CD4-positive, alpha-beta T cell treated with Interferon gamma for 1 hour (primary cell): ENCODE results near the gene ZFAND6.
"Not testable (repeated sequence)": the region's sequence is repeated elsewhere in the genome, so short reads cannot be mapped to it uniquely, and the experiment has no call there.

ENCODE experiments used
- DNase-seq: peaks from one replicate; pipeline ENCODE4 v3.0.0-alpha.2; 2020

ZFAND6 gene

GRCh38 chr15:80058851-80059785 lies at the start of gene ZFAND6:
Gene ZFAND6 (plus strand): TSS chr15:80059676. CDS start chr15:80120345, 60,669 bp downstream.
- peak; percentile 92 for DNase-seq

- DNase-seq, result peak; percentile 10
These were observed 49.3 kb upstream of the ZFAND6 start for GRCh38 chr15:80010131-80010673.

GRCh38 chr15:80011041-80011523 lies 48.4 kb upstream of the ZFAND6 start:
- DNase-seq, result not testable (repeated sequence)

DNA sequence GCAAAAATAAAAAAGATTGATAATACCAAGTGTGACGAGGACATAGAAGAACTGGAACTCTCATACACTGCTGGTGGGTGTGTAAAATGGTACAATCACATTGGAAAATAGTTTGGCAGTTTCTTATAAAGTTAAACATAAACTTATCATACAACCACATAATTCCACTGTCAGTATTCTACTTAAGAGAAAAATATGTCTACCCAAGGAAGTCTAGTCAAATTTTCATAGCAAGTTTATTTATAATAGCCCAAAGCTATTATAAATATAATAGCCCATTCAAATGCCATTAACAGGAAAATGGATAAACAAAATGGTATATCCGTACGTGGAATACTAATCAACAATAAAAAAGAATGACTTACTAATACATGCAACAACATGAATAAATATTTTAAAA lies 47.9 kb upstream of the ZFAND6 start:
- DNase-seq, result no peak

DNA sequence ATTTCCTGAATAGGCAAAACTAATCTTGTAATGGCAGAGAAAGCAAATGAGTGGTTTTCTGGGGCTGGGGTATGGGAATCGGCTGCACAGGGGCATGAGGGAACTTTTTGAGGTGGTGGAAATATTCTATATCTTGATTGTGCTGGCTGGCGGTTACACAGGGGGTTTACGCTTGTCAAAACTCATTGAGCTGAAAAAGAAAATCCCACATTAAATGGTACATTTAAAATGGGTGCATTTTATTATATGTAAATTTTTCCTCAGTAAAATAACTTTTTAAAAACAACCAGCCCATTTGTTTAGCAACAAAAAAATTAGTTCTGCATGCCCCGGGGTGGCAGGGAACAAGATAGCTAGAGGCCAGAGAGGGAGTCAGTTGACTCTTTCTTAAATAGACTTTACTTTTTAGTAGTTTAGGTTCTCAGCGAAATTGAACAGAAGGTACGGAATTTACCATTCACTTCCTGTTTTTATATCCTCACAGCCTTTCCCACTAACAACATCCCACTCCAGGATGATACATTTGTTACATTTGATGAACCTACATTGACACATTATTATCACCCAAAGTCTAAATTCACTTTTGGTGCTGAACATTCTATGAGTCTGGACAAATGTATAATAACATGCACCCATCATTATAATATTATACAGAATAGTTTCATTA lies 47.3 kb upstream of the ZFAND6 start:
- no peak for DNase-seq

GRCh38 chr15:80014186-80014585 lies 45.3 kb upstream of the ZFAND6 start:
- not testable (repeated sequence) for DNase-seq

DNA sequence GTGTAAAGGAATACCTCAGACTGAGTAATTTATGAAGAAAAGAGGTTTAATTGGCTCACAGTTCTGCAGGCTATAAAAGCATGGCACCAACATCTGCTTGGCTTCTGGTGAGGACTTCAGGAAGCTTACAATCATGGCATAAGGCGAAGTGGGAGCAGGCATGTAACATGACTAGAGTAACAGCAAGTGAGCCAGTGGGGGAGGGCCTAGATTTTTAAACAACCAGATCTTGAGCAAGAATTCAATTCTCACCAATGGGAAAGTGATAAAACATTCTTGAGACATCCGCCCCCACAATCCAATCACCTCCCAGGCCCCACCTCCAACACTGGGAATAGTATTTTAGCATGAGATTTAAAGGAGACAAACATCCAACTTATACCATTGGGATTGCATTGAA lies 44.3 kb upstream of the ZFAND6 start:
- no peak for DNase-seq

- DNase-seq, result not testable (repeated sequence)
These were observed 43.0 kb upstream of the ZFAND6 start for GRCh38 chr15:80016506-80016905.

DNA sequence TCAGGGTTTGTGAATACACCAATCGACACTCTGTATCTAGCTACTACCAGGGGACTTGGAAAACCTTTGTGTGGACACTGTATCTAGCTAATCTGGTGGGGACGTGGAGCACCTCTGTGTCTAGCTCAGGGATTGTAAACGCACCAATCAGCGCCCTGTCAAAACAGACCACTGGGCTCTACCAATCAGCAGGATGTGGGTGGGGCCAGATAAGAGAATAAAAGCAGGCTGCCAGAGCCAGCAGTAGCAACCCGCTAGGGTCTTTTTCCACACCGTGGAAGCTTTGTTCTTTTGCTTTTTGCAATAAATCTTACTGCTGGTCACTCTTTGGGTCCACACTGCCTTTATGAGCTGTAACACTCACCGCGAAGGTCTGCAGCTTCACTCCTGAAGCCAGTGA lies 42.3 kb upstream of the ZFAND6 start:
- DNase-seq, result not testable (repeated sequence)

DNA sequence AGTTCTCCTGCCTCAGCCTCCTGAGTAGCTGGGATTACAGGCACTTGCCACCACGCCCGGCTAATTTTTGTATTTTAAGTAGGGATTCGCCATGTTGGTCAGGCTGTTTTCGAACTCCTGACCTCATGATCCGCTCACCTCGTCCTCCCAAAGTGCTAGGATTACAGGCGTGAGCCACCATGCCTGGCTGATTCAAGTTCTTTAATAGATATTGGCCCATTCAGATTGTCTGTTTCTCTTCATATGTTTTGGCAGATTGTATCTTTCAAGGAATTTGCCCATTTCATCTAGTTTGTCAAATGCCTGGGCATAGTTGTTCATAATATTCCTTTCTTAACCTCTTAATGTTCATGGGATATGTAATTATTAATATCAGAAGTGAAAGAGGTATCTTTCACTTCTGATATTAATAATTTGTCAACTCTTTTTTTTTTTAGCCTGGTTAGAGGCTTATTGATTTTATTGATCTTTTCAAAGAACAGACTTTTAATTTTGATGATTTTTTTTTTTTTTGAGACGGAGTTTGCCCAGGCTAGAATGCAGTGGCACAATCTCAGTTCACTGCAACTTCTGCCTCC lies 40.2 kb upstream of the ZFAND6 start:
- no peak for DNase-seq

GRCh38 chr15:80020149-80020548 lies 39.3 kb upstream of the ZFAND6 start:
- DNase-seq, result not testable (repeated sequence)

DNA sequence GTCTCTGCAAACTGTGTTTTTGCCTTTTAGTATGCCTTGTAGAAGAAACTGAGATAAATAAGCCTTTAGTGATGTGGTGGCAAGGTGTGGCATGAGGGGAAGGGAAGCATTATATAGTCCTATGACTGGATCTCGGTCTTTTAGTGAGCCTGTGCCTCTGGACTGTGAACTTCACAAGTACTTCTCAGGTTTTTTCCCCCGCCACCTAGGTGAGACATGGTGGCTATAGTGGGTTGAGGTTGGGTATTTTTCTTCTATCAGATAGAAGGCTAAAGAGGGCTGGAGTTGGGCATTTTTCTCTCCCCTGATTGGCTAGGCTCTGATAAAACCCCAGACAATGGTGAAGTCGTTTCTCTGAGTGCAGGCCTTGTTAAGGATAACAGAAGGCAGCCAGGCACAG lies 38.7 kb upstream of the ZFAND6 start:
- DNase-seq, result no peak

GRCh38 chr15:80026310-80026709 lies 33.2 kb upstream of the ZFAND6 start:
- no peak for DNase-seq

DNA sequence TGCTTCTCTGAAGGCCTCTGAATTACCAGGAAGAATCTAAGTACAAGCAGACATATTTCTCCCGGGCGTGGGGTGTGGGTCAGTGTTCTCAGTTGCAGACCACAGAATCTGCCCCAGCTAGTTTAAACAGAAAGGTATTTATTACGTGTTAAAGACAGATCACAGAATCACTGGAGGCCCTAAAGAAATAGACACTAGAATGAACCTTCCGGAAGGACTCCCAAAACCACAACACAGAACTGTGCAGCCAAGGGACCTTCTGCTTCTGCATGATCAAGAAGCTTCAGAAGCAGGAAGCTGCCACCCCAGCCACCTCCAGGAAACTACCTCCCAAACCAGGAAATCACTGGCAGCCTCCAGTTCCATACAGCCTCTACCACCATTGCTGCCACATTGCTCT lies 32.7 kb upstream of the ZFAND6 start:
- DNase-seq, result no peak

DNA sequence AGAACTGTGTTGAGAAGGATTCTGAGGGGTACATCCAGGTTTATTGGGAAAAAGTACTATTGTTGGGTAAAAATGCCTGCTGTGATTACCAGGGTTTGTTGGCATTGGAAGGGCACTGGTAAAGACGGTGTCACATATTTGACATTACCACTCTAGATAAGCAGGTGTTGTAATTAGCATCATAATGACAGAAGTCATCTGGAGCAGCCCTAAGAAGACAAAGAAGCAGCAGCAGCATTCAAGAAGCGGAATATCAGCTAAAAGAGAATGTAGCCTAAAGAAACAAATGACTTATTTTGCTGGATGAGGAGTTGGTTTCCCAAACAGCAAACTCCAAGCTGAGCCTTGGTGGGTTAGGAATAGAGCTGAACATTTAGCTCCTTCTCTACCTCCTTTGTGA lies 30.5 kb upstream of the ZFAND6 start:
- DNase-seq, result no peak

- DNase-seq, result no peak
These were observed 27.6 kb upstream of the ZFAND6 start for GRCh38 chr15:80031841-80032240.

GRCh38 chr15:80034629-80035028 lies 24.8 kb upstream of the ZFAND6 start:
- DNase-seq, result no peak

DNA sequence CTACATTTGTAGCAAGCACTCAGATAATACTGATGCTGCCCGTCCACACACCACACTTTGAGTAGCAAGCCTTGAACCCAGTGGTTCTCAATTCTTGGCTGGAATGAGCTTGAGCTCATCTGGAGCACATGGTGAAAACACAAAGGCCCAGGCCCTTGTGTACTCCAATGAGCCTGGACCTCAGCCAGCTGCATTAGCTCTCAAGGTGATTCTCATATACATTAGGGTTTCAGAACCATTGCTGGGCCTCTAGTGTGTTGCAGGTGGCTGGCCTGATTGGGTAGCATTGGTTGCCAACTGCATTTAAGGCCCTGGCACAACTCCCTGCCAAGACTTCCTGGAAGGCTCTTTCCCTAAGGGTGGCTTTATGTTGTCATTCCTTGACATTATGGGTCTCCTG lies 23.4 kb upstream of the ZFAND6 start:
- no peak for DNase-seq

DNA sequence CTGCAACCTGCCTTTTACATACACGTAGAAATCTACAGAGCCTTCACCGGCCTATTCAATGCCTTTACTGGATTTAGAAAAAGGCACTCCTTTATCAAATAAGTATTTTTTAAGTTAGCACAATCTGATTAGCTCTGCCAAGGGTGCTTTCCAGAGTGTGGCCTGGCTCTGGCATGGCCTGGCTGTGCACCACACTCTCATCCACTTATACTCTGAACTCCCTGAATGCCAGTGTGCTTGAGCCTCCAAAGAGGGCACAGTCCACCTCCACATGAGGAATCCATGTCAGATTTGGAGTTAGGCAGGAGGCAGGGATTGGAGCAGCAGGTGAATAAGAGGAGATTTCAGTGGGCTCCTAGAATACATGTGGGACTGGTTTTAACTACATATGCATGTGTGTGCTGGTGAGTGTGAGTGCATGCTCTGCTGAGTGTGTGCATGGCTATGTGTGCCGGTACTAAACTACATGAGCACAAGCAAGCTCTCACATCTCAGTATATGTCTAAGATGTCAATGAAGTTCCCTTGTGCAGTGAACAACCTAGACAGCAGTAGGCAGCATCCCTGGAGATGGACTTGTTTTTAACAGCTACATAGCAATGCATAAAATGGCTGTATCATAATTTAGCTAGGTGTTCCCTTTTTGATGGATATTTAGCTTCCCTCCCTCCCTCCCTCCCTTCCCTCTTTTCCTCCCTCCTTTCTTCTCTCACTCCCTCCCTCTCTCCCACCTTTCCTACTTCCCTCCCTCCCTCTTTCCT lies 17.8 kb upstream of the ZFAND6 start:
- no peak for DNase-seq

DNA sequence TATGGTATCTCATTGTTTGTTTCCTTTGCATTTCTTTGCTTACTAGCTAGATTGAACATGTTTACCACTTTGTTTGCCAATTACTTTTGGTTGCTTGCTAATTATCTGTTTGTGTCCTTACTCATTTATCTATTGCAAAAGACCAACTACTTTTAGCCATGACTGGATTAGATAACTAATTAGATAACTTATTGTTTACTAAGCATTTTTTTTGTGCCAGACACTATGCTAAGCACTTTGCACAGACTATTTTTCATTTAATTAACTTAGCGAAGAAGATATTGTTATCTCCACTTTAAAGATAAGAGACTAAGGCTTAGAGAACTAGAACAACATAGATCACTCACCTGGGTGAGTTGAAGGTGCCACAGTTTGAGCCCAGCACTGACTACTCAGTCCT lies 16.9 kb upstream of the ZFAND6 start:
- no peak for DNase-seq

DNA sequence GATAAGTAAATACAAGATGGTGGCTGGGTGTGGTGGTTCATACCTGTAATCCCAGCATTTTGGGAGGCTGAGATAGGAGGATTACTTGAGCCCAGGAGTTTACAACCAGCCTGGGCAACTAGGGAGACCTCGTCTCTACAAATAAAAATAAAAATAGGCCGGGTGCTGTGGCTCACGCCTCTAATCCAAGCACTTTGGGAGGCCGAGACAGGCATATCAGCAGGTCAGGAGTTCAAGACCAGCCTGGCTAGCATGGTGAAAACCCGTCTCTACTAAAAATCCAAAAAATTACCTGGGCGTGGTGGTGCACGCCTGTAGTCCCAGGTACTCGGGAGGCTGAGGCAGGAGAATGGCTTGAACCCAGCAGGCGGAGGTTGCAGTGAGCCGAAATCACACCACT lies 14.3 kb upstream of the ZFAND6 start:
- DNase-seq, result not testable (repeated sequence)

DNA sequence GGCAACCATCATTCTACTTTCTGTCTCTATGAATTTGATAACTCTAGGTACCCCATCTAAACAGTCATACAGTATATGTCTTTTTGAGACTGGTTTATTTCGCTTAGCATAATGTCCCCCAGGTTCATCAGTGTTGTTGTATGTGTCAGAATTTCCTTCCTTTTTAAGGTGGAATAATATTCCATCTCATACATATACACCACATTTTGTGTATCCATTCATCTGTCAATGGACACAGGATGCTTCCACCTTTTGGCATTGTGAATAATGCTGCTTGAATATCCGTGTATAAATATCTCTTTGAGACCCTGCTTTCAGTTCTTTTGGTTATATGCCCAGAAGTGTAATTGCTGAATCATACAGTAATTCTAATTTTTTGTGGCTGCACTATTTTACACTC lies 10.4 kb upstream of the ZFAND6 start:
- DNase-seq, result no peak
